ENCODE measurements around the gene TOP3B.

Gene TOP3B

DNA sequence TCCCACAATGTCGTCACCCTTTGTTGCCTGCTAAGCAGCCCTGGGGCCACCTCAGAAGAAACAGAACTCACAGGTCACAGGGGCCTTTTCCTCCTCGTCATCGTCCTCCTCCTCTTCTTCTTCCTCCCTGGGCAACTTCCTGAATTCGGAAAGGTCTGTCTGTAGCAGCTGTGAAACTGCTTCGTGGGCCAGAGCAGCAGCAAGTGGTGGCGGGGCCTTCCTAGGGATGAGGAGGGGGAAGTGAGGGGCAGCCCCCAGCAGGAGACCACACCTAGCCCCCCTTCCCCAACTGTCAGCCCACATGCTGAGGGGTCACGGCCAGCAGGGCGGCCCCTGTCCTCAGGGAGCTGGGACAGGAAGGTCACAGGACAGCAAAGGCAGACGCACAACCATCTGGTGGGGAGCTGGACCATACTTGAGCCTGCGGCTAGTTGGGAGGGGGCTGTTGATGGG, 43.1 kb downstream of the TOP3B start:
- no peak overlapping the region for H2AK5ac ChIP-seq (ENCODE audit: low read length)
- peak; percentile 9 to 12 for DNase-seq
- H3K9me3 ChIP-seq (ENCODE audit: insufficient read depth, low read depth, low read length) = peaks cover 3% of the 10 kb centered on the region
- H3K18ac ChIP-seq (ENCODE audit: low read length) = no peak overlapping the region
- no peak overlapping the region for H3K23ac ChIP-seq (ENCODE audit: low read length)
- H4K91ac ChIP-seq (ENCODE audit: low read depth, low read length) = no peak overlapping the region
- no peak overlapping the region for H2BK120ac ChIP-seq (ENCODE audit: insufficient read depth, low read length, poor library complexity)
- no peak overlapping the region for H3K4me3 ChIP-seq (ENCODE audit: low read depth, low read length)
- no peak overlapping the region for H3K9ac ChIP-seq (ENCODE audit: low read length)
- H2AFZ ChIP-seq (ENCODE audit: insufficient read depth, low read length, poor library complexity) = no peak overlapping the region
- peaks cover 3% of the 10 kb centered on the region for H3K79me2 ChIP-seq (ENCODE audit: control insufficient read depth, insufficient read depth, low read length, poor library complexity)
- no CpG with 5 or more reads among the region's 10 CpGs for WGBS (ENCODE audit: extremely low coverage, insufficient coverage, insufficient read length)
- peak overlapping the region; percentile 48 for H4K12ac ChIP-seq (ENCODE audit: low read depth, low read length)
- H3K79me1 ChIP-seq (ENCODE audit: low read length) = peaks cover 4% of the 10 kb centered on the region
- H3K14ac ChIP-seq (ENCODE audit: low read length) = no peak overlapping the region
- peaks cover 31 to 36% of the 10 kb centered on the region in 2 experiments for H3K36me3 ChIP-seq (ENCODE audit: control insufficient read depth in 1 of 2, insufficient read depth in 2 of 2, low read length in 2 of 2)
- no peak overlapping the region for H3K4me2 ChIP-seq (ENCODE audit: low read length)
- H2BK12ac ChIP-seq (ENCODE audit: low read length) = no peak overlapping the region
- H2BK5ac ChIP-seq (ENCODE audit: low read depth, low read length, poor library complexity) = no peak overlapping the region
- H3K4ac ChIP-seq (ENCODE audit: low read depth, low read length) = no peak overlapping the region
- no peak overlapping the region for H4K8ac ChIP-seq (ENCODE audit: low read depth, low read length)
- H3K27ac ChIP-seq (ENCODE audit: low read depth, low read length) = no peak overlapping the region
- H3K27me3 ChIP-seq (ENCODE audit: insufficient read depth, low read length) = no peaks in the 10 kb centered on the region
- H3K4me1 ChIP-seq (ENCODE audit: control insufficient read depth in 1 of 2, insufficient read depth in 2 of 2, low read length in 2 of 2) = peaks cover 5 to 10% of the 10 kb centered on the region in 2 experiments

DNA sequence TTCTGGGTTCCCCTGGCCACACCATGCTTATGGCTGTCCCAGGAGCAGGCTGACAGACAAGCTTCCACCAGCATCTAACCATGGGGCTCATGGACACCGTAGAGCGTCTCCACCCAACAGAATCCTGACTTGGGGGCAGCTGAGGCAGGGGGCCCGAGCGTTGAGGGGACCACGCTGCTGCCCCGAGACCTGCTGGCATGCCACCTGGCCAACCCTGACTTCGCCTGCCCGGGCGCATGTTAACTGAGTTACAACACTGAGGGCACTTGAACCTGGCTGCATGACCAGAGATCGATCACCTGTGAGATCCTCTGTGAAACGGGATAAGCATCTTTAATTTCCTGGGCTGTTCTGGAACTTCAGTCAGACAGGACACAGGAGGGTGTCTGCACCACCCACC, 43.7 kb downstream of the TOP3B start:
- peaks cover 4% of the 10 kb centered on the region for H3K9me3 ChIP-seq (ENCODE audit: insufficient read depth, low read depth, low read length)
- no peak overlapping the region for H3K27ac ChIP-seq (ENCODE audit: low read depth, low read length)
- WGBS (ENCODE audit: extremely low coverage, insufficient coverage, insufficient read length) = no CpG with 5 or more reads among the region's 11 CpGs
- no peak for DNase-seq
- peaks cover 4% of the 10 kb centered on the region for H3K79me1 ChIP-seq (ENCODE audit: low read length)
- H3K4ac ChIP-seq (ENCODE audit: low read depth, low read length) = no peak overlapping the region
- H4K91ac ChIP-seq (ENCODE audit: low read depth, low read length) = no peak overlapping the region
- H3K4me2 ChIP-seq (ENCODE audit: low read length) = no peak overlapping the region
- H3K9ac ChIP-seq (ENCODE audit: low read length) = no peak overlapping the region
- H3K36me3 ChIP-seq (ENCODE audit: control insufficient read depth in 1 of 2, insufficient read depth in 2 of 2, low read length in 2 of 2) = peaks cover 27 to 32% of the 10 kb centered on the region in 2 experiments
- no peak overlapping the region for H2BK5ac ChIP-seq (ENCODE audit: low read depth, low read length, poor library complexity)
- H4K12ac ChIP-seq (ENCODE audit: low read depth, low read length) = peak overlapping the region; percentile 48
- H3K79me2 ChIP-seq (ENCODE audit: control insufficient read depth, insufficient read depth, low read length, poor library complexity) = peaks cover 3% of the 10 kb centered on the region
- no peak overlapping the region for H3K23ac ChIP-seq (ENCODE audit: low read length)
- H3K27me3 ChIP-seq (ENCODE audit: insufficient read depth, low read length) = no peaks in the 10 kb centered on the region
- H3K14ac ChIP-seq (ENCODE audit: low read length) = no peak overlapping the region
- no peak overlapping the region for H2AFZ ChIP-seq (ENCODE audit: insufficient read depth, low read length, poor library complexity)
- no peak overlapping the region for H3K18ac ChIP-seq (ENCODE audit: low read length)
- no peak overlapping the region for H3K4me3 ChIP-seq (ENCODE audit: low read depth, low read length)
- H4K8ac ChIP-seq (ENCODE audit: low read depth, low read length) = no peak overlapping the region
- no peak overlapping the region for H2AK5ac ChIP-seq (ENCODE audit: low read length)
- H2BK120ac ChIP-seq (ENCODE audit: insufficient read depth, low read length, poor library complexity) = no peak overlapping the region
- no peak overlapping the region for H2BK12ac ChIP-seq (ENCODE audit: low read length)
- H3K4me1 ChIP-seq (ENCODE audit: control insufficient read depth in 1 of 2, insufficient read depth in 2 of 2, low read length in 2 of 2) = peaks cover 5 to 10% of the 10 kb centered on the region in 2 experiments

DNA sequence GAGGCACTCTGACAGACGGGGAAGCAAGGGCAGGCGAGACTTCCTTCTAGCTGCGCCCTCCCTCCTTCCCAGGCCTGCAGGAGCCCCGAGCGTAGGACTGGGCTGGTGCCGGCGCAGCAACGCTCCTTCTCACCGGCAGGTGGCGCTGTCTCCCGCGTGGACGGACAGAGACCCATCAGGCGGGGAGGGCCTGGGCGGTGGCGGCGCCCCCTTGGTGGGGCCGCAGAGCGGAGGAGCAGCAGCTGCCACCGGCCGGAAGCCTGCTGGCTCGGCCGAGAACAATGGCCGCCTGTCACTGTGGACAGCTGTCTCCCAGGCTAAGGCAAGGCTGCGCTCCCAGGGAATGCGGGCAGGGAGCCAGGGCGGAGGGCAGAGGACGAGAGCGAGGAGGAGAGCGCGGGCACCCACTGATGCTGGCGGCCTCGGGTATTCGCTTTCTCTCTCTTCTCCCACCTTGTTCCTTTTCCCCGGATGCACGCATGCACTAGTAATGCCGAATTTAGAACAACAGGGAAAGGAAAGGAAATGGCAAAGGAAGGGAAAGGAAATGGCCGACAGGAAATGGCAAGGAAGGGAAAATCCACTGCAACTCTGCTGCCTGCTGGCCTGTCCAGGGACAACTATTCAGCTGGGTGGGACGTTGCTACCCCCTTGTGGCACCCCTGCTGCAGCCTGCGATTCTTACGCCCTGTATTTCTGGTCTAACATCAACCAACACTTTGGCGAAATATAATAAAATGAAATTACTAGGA, 44.3 kb downstream of the TOP3B start:
- Histone ChIP-seq H3K27ac (ENCODE audit: low read depth, low read length) (peak overlapping the region; percentile 83), H3K23ac (ENCODE audit: low read length) (no peak overlapping the region), H4K91ac (ENCODE audit: low read depth, low read length) (peak overlapping the region; percentile 84), H2AK5ac (ENCODE audit: low read length) (peak overlapping the region; percentile 5), H3K9me3 (ENCODE audit: insufficient read depth, low read depth, low read length) (peaks cover 5% of the 10 kb centered on the region), H3K36me3 (ENCODE audit: control insufficient read depth in 1 of 2, insufficient read depth in 2 of 2, low read length in 2 of 2) (peaks cover 30 to 34% of the 10 kb centered on the region in 2 experiments), H3K79me2 (ENCODE audit: control insufficient read depth, insufficient read depth, low read length, poor library complexity) (peaks cover 3% of the 10 kb centered on the region), H4K8ac (ENCODE audit: low read depth, low read length) (peak overlapping the region; percentile 87), H3K18ac (ENCODE audit: low read length) (peak overlapping the region; percentile 90), H2BK12ac (ENCODE audit: low read length) (no peak overlapping the region), H3K4ac (ENCODE audit: low read depth, low read length) (peak overlapping the region; percentile 31), H4K12ac (ENCODE audit: low read depth, low read length) (peak overlapping the region; percentile 76), H3K79me1 (ENCODE audit: low read length) (peaks cover 4% of the 10 kb centered on the region), H2BK120ac (ENCODE audit: insufficient read depth, low read length, poor library complexity) (peak overlapping the region; percentile 62), H3K9ac (ENCODE audit: low read length) (peak overlapping the region; percentile 92), H3K4me3 (ENCODE audit: low read depth, low read length) (peak overlapping the region; percentile 83), H3K27me3 (ENCODE audit: insufficient read depth, low read length) (no peaks in the 10 kb centered on the region), H3K14ac (ENCODE audit: low read length) (peak overlapping the region; percentile 76), H2BK5ac (ENCODE audit: low read depth, low read length, poor library complexity) (peak overlapping the region; percentile 74), H2AFZ (ENCODE audit: insufficient read depth, low read length, poor library complexity) (peak overlapping the region; percentile 63), H3K4me1 (ENCODE audit: control insufficient read depth in 1 of 2, insufficient read depth in 2 of 2, low read length in 2 of 2) (peaks cover 5 to 10% of the 10 kb centered on the region in 2 experiments), H3K4me2 (ENCODE audit: low read length) (peak overlapping the region; percentile 78)
- no CpG with 5 or more reads among the region's 42 CpGs for WGBS (ENCODE audit: extremely low coverage, insufficient coverage, insufficient read length)
- peak; percentile 90 to 95 for DNase-seq

DNA sequence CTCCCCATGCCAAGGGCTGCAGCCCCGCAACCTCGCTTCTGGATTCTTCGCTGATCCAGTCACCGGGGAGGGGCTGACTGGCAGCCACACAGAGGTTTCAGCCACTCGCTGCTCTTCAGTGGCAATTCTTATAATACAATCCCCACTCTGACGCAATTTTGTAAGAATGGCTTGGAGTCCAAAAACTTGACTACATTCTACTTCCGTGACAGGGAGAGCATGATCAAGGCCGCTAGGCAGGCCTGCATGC, 44.8 kb downstream of the TOP3B start:
- H3K4ac ChIP-seq (ENCODE audit: low read depth, low read length) = no peak overlapping the region
- DNase-seq = no peak
- no peak overlapping the region for H4K91ac ChIP-seq (ENCODE audit: low read depth, low read length)
- H3K23ac ChIP-seq (ENCODE audit: low read length) = no peak overlapping the region
- peak overlapping the region; percentile 9 for H3K14ac ChIP-seq (ENCODE audit: low read length)
- no peak overlapping the region for H2BK5ac ChIP-seq (ENCODE audit: low read depth, low read length, poor library complexity)
- H4K12ac ChIP-seq (ENCODE audit: low read depth, low read length) = peak overlapping the region; percentile 10
- H3K36me3 ChIP-seq (ENCODE audit: control insufficient read depth in 1 of 2, insufficient read depth in 2 of 2, low read length in 2 of 2) = peaks cover 35 to 36% of the 10 kb centered on the region in 2 experiments
- no CpG with 5 or more reads among the region's 8 CpGs for WGBS (ENCODE audit: extremely low coverage, insufficient coverage, insufficient read length)
- peak overlapping the region; percentile 48 for H3K18ac ChIP-seq (ENCODE audit: low read length)
- H2BK120ac ChIP-seq (ENCODE audit: insufficient read depth, low read length, poor library complexity) = no peak overlapping the region
- no peaks in the 10 kb centered on the region for H3K27me3 ChIP-seq (ENCODE audit: insufficient read depth, low read length)
- H2BK12ac ChIP-seq (ENCODE audit: low read length) = no peak overlapping the region
- H3K9me3 ChIP-seq (ENCODE audit: insufficient read depth, low read depth, low read length) = peaks cover 5% of the 10 kb centered on the region
- H2AFZ ChIP-seq (ENCODE audit: insufficient read depth, low read length, poor library complexity) = no peak overlapping the region
- H3K79me1 ChIP-seq (ENCODE audit: low read length) = peaks cover 4% of the 10 kb centered on the region
- H3K4me3 ChIP-seq (ENCODE audit: low read depth, low read length) = no peak overlapping the region
- H3K4me1 ChIP-seq (ENCODE audit: control insufficient read depth in 1 of 2, insufficient read depth in 2 of 2, low read length in 2 of 2) = peaks cover 5 to 10% of the 10 kb centered on the region in 2 experiments
- peak overlapping the region; percentile 25 for H4K8ac ChIP-seq (ENCODE audit: low read depth, low read length)
- peak overlapping the region; percentile 83 for H3K27ac ChIP-seq (ENCODE audit: low read depth, low read length)
- H3K79me2 ChIP-seq (ENCODE audit: control insufficient read depth, insufficient read depth, low read length, poor library complexity) = peaks cover 3% of the 10 kb centered on the region
- H2AK5ac ChIP-seq (ENCODE audit: low read length) = no peak overlapping the region
- H3K4me2 ChIP-seq (ENCODE audit: low read length) = peak overlapping the region; percentile 32
- H3K9ac ChIP-seq (ENCODE audit: low read length) = peak overlapping the region; percentile 20
